Measurements from ENCODE around the gene MORN3. TPM values are rescaled to one million over a fixed set of nuclear protein-coding genes. Genes with fewer than 3 reads are reported as not detected.
"Not testable (repeated sequence)": the region's sequence is repeated elsewhere in the genome, so short reads cannot be mapped to it uniquely, and the experiment has no call there.

The MORN3 gene
- polyA plus RNA-seq, 3 donors = 1.8 to 2.5 (median 1.9) TPM

DNA sequence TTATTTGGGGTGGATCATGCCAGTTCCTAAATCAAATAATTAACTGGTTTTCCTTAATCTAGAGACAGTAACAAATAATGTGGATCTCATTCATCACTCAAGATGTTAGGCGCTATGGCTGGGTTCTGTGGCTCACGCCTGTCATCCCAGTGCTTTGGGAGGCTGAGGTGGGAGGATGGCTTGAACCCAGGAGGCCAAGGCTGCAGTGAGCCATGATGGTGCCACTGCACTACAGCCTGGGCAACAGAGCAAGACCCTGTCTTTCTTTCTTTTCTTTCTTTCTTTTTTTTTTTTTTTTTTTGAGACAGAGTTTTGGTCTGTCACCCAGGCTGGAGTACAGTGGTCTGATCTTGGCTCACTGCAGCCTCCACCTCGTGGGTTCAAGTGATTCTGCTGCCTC is 23.3 kb upstream of the MORN3 start:
- DNase-seq = not testable (repeated sequence)

DNA sequence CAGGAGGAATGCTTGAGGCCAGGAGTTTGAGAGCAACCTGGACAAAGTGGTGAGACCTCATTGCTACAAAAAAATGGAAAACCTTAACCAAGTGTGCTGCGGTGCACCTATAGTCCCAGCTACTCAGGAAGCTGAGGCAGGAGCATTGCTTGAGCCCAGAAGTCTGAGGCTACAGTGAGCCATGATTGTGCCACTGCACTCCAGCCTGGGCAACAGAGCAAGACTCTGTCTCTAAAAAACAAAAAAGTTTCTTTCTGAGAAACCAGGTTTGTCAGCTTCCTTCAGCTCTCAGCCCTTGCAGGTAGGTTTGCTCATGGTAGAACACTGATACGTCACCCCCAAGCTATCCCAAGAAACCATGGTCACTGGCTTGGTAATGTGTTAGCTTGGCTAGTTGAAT is 20.0 kb upstream of the MORN3 start:
- DNase-seq = no peak

DNA sequence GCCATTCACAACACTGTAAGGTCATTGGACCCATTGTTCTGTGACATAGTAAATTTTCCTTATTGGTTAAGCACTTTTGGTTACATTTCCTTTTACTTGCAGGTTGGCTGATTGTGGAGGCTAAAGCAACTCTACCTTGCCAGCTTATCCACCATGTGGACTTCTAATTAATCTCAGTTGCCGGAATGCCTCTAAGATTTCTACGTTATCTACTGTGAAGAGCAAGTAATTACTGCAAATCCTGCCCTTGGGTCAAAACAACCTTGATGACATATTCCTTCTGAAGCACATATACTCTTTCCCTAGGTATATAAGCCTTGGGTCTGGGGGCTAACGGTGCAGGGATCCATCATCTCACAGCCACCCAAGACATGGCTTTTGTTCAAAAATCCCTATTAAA is 19.5 kb upstream of the MORN3 start:
- no peak for DNase-seq

DNA sequence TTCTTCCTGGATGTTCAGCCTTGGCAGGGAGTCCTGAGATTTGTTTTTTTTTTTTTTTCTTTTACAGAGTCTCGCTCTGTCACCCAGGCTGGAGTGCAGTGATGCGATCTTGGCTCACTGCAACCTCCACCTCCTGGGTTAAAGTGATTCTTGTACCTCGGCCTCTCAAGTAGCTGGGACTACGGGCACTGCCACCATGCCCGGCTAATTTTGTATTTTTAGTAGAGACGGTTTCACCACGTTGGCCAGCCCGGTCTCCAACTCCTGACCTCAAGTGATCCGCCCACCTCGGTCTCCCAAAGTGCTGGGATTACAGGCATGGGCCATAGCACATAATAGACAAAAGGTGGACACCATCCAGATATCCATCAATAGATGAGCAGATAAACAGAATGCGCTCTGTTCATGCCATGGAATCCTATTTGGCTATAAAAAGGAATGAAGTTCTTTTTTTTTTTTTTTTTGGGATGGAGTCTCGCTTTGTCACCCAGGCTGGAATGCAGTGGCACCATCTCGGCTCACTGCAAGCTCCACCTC is 10.3 kb upstream of the MORN3 start:
- not testable (repeated sequence) for DNase-seq

DNA sequence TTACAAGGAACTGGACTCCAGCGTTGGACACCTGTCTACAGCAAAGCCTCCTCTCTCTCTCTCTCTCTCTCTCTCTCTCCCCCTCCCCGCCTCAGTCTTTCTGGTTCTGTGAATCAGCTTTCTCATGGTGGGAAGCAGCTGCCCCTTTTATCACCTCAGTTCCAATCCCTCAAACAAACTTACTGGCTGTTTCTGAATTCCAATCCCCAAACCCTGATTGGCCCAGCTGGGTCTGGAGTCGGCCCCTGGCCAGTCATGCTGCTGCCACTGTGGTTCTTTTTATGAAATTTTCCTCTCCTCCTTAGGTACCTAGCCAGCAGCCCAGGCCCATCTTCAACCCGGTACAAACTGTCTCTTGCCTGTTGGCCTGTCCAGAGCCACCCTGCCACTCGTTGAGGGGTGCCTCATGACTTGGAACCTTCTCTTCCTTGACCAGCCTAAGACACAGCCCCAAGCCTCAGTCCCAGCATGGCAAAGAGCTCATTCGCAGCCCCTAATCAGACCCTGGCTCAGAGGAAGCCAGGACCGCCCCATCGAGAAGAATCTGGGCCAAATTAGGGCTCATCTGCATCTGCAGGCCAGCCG is 9.4 kb upstream of the MORN3 start:
- no peak for DNase-seq

DNA sequence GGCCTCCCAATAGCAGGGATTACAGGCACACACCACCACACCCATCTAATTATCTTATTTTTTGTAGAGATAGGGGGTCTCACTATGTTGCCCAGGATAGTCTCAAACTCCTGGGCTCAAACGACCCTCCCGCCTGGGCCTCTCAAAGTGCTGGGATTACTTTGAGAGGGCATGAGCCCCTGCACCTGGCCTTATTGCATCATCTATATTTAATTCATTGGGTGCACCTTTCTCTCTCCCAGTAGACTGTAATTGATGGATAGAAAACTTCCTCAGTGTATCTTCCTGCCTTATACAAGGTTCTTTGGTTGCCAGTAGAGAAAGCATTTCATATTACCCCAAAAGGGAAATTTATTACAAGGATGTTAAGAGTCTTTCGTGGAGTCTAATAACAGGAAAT is 8.9 kb upstream of the MORN3 start:
- no peak for DNase-seq

DNA sequence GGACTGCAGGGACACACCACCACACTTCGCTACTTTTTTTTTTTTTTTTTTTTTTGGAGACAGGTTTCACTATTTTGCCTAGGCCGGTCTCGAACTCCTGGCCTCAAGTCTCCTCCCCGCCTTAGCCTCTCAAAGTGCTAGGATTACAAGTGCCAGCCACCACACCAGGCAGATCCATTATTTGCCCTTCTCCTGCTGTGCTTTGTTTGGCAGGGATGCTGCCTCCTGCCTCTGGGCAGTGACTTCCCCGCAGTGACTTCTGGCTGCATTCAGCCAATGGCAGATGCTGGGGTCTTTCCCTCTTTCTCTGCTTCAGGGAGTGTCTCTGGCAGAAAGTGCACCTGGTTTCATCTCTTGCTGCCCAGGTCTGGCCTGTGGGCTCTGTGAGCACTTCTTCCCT is 6.7 kb upstream of the MORN3 start:
- no peak for DNase-seq

DNA sequence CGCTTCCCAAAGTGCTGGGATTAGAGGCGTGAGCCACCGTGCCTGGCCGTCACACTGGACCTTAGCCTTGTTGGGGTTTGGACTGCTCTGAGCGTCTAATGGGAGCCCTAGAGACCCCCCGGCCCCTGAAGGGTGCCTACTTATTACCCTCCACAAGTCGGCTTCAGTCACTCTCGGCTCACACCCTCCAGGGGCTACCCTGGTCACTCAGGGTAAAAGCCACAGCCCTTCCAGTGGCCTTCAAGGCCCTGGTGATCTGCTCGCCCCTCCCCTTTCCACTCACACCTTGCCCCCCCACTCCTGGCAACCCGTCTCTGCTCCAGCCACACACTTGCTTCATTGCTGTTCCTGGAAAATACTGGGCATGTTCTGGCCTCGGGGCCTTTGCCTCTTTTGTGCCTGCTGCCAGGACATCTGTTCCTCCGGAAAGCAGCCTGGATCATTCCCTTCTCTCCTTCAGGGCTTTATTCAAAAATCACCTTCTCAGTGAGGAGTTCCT is 3.6 kb upstream of the MORN3 start:
- DNase-seq = no peak

DNA sequence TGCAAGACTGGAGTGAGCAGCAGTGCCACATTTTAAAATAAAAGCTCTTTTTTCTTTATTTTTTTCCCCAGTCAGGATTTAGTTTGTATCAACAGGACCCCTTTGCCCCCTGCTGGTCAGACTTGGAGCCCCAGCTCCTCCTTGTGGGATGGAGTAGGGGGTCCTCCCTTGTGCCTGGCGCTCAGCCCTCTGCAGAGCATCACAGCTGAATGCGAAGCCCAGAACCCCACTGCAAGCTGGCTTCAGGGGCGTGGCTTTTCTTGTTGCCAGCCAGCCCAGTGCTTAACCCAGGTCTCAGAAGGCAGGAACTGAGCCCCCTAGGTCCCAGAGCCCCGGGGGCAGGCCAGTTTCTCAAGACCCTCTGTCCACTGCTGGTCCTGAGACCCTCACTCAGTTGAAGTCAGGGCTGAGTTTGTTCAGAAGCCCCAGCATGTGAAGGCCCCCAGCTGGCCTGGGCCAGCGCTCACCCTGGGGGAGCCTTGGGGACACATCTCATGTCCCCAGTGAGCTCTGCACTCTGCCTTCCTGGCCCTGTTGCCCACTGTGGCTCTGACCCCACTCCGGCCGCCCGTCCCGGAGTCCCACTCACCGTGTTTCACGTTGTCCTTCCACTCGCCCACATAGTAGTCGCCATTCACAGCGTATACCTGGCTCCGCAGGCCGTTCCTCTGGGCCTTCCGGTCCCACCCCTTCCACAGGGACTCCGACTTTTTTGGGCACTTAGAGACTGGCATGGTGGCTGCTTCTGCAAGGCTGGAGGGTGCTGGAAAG is 519 bp downstream of the MORN3 start:
- DNase-seq = no peak

DNA sequence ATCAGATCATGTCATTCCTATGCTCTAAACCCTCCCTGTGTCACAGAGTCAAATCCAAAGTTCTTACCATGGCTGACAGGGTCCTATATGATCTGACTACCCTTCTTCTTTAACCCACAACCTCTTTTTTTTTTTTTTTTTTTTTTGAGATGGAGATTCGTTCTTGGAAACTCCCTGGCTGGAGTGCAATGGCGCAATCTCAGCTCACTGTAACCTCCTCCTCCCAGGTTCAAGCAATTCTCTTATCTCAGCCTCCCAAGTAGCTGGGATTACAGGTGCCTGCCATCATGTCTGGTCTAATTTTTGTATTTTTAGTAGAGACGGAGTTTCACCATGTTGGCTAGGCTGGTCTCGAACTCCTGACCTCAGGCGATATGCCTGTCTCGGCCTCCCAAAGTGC is 2.6 kb downstream of the MORN3 start:
- not testable (repeated sequence) for DNase-seq

DNA sequence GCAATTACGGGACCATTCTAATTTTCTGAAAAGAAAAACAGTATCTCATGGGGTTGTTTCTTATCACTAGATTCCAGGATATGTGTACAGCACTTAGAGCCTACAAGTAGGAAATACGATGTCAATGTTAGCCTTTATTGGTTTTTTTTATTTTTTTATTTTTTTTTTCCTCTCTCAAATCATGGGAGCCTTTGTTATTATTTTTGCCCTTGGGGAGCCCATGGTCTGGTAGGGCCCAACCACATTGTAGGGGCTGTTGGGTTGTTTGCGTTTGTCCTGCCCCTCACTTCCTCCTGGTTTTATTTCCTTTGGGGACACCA is 5.9 kb downstream of the MORN3 start:
- no peak for DNase-seq

DNA sequence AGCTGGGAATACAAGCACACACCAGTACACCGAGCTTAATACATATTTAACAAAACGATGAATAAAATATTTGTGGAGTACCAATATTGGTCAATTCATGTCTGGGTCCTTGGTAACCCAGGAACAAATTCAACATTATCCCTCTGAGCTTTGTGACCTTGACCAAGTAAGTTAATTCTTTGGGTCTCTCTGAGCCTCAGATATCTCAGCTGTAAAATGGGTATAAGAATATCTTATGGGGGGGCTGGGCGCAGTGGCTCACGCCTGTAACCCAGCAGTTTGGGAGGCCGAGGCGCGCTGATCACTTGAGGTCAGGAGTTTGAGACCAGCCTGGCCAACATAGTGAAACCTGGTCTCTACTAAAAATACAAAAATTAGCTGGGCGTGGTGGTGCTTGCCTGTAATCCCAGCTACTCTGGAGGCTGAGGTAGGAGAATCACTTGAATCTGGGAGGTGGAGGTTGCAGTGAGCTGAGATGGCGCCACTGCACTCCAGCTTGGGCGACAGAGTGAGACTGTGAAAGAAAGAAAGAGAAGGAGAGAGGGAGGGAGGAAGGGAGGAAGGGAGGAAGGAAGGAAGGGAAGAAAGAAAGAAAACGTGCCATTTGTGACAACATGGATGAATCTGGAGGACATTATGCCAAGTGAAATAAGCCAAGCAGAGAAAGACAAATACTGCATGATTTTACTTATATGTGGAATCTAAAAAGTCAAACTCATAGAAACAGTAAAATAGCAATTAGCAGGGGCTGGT is 7.9 kb downstream of the MORN3 start:
- not testable (repeated sequence) for DNase-seq

DNA sequence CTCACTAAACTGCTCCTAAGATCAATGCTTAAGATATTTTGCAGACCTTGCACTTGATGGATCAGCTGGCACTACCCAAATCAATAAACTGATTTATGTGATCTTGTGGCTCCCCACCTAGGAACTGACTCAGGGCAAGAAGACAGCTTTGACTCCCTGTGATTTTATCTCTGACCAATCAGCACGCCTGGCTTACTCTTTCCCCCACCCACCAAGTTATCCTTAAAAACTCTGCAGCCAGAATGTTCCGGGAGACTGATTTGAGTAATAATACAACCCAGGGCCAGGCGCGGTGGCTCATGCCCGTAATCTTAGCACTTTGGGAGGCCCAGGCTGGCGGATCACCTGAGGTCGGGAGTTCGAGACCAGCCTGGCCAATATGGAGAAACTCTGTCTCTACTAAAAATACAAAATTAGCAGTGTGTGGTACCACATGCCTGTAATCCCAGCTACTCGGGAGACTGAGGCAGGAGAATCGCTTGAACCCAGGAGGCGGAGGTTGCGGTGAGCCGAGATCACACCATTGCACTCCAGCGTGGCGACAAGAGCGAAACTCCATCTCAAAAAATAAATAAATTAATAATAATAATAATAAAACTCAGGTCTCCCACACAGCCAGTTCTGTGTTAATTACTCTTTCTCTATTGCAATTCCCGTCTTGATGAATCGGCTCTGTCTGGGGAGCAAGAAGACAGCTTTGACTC is 12.0 kb downstream of the MORN3 start:
- no peak for DNase-seq

DNA sequence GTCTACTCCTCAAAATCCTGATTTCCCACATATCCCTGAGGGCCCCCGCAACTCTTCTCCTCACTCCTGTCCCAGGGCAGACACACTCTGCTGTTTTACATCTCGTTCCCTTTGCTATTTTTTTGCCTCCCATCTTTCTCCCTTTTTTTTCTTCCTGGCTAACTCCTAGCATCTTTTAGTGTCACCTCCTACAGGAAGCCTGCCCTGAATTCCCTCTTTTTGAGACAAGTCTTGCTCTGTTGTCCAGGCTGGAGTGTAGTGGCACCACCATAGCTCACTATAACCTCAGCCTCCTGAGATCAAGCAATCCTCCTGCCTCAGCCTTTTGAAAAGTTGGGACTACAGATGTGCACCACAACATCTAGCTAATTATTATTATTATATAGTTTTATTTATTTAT is 13.3 kb downstream of the MORN3 start:
- DNase-seq = no peak

DNA sequence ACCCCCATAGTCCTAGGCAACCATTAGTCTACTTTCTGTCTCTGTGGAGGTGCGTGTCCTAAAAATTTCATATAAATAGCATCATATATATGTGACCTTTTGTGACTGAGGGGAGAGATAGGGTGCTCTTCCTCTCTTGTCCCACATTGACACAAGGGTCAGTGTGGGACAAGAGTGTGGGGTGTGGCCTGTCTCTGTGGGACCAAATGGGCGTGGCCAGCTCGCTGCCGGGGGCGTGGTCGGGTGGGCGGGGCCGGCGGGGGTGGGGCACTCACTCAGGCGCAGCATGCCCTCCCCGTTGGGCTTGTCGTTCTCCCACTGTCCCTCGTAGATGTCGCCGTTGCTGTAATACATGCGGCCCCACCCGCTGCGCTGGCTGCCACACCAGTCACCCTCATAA is 15.5 kb downstream of the MORN3 start:
- DNase-seq = no peak

DNA sequence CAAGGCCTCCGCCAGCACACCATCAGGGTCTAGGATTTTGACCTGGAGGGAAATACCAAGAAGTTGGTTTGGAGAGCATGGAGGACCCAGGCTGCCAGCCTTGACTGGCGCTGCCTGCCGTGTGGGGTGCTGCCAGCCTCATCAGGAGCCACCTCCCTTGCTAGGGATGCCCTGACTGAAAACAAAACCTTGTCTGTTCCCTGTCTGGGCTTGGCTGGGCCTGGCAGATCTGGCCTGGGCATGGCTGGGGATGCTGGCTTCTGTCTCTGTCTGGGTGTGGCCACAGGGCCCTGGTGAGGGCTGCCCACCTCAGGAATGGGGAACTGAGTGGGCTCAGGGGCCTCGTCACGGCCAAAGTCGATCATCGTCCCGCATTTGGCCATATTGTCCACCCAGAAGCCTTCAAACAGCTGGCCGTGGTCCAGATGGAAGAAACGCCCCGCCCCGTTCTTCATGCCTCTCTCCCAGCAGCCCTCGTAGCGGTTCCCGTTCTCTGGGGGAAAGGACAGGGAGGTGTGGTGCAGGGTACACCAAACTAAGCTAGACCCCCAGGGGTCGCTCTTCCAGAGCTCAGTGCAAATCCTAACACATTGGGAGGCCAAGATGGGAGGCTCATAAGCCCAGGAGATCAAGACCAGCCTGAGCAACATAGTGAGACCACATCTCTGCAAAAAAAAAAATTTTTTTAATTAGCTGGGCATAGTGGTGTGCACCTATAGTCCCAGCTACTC is 16.5 kb downstream of the MORN3 start:
- DNase-seq = no peak

DNA sequence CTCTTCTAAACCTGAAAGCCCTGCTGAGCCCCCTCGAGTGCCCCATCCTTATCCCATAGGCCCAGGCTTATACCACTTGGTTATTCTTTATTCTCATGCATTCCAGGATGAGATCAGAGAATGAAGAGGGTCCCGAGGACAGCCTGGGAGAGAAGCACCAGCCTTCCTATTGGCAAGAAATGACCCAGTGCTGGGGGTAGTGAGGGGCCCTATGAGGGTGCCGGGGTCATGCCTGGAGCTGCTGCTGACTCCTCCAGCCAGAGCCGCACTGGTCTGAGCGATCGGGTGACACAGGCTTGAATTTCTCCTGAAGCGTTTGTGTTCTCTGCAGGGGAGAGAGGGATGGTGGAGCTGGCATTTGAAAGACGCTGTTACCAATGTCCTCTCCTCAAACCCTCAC is 18.1 kb downstream of the MORN3 start:
- peak; percentile 40 for DNase-seq

DNA sequence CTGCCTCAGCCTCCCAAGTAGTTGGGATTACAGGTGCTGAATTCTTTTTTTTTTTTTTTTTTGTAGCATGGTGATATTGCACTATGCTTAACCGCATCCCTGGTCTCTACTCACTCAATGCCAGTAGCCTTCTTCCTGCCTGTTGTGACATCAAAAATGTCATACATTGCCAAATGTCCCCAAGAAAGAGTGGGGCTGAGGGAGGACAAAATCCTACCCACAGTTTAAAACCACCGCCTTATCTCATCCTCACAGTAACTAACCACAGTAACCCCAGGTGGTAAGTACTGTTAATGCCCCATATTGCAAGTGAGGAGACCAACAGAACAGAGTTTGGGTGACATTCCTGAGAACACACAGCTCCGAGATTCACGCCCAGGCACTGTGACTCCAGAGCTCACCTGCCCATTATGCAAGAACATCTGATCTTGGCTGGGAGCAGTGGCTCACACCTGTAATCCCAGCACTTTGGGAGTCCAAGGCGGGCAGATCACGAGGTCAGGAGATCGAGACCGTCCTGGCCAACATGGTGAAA is 19.6 kb downstream of the MORN3 start:
- DNase-seq = no peak

DNA sequence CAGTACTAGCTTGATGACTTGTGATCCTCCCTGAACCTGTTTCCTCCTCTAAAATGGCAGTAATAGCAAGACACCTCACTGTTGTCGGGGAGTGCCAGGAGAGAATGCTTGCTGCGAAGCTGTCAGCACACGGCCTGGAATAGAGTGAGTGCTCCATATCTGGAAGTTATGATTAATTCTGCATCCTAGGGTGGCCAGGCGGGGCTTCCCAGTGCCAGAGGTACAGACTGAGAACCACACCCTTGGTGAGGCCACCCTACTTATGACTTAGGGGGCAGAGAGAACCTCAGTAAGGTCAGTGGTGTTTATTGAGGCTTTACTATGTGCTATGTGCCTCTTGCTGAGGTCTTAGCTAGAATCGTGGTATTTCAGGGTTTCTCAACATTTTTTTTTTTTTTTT is 20.1 kb downstream of the MORN3 start:
- DNase-seq = no peak

DNA sequence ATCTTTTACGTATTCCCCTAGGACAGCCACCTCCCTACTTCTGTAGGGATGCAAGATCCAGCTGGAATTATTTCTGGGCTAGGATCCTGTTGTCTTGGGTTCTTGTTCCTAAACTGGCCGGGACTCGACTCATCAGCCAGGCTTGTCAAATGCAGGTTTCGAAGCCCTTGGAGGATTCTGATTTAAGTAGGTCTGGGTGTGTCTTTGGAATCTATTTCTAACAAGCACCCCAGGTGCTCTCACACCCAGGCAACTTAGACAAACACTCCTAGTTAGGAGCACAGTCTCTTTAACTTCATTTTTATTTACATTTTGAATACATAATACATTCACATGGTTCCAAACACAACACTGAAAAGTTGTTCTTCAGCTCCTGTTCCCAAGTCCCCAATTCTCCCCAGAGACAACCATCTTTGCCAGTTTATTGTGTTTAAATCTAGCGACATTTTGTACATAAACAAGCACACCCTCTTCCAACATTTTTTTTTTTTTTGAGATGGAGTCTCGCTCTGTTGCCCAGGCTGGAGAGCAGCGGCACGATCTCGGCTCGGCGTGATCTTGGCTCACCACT is 20.9 kb downstream of the MORN3 start:
- no peak for DNase-seq

DNA sequence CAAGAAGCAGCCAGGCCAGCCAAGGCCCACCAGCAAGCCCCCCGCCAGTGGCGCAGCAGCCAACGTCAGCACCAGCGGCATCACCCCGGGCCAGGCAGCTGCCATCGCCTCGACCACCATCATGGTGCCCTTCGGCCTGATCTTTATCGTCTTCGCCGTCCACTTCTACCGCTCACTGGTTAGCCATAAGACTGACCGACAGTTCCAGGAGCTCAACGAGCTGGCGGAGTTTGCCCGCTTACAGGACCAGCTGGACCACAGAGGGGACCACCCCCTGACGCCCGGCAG is 28.2 kb downstream of the MORN3 start:
- DNase-seq = no peak

Measured in renal pelvis (tissue), 4 donors.